Measurements from ENCODE around the gene ADAMTS18. TPM values are rescaled to one million over a fixed set of nuclear protein-coding genes. Genes with fewer than 3 reads are reported as not detected.

The ADAMTS18 gene
- total RNA-seq (not detected), polyA plus RNA-seq (not detected)

GRCh38 chr16:77434530-77435271 is at the start of gene ADAMTS18:
TSS of gene ADAMTS18 (minus strand) at chr16:77435034. CDS start at chr16:77434695, 339 bp downstream.
- H3K27ac Mint-ChIP-seq, result no peak within 1 kb of the TSS
- Histone ChIP-seq H3K27ac (ENCODE audit: low read depth, low read length) (no peak within 1 kb of the TSS), H3K4me3 (ENCODE audit: low read length in 2 of 2) (no peak within 1 kb of the TSS), H3K36me3 (ENCODE audit: insufficient read depth, low read length) (no peaks in the 10 kb centered on the region), H3K27me3 (ENCODE audit: insufficient read depth, low read length) (no peaks in the 10 kb centered on the region), H3K9me3 (ENCODE audit: control insufficient read depth in 1 of 2, low read length in 2 of 2) (no peaks in the 10 kb centered on the region), H3K4me1 (ENCODE audit: insufficient read depth, low read length) (no peaks in the 10 kb centered on the region)
- H3K9me3 Mint-ChIP-seq, result no peaks in the 10 kb centered on the region
- H3K27me3 Mint-ChIP-seq, result peaks cover 12 to 25% of the 10 kb centered on the region in 2 donors
- H3K4me1 Mint-ChIP-seq, result peaks cover 0 to 1% (median 0%) of the 10 kb centered on the region in 4 donors
- H3K4me3 Mint-ChIP-seq, result no peak within 1 kb of the TSS
- CTCF ChIA-PET (ENCODE audit: partially characterized antibody), result interaction anchor here (1.5 kb wide), 1 partner anchor 150 kb away, joined by 4 read pairs; no protein-coding TSS in a partner anchor
- DNase-seq, result no peak
- intact Hi-C loops (cut with micrococcal nuclease), result no loop called here
- POLR2A ChIA-PET (ENCODE audit: partially characterized antibody), result no interaction called here
- no peaks in the 10 kb centered on the region for H3K36me3 Mint-ChIP-seq

- CTCF ChIA-PET (ENCODE audit: partially characterized antibody), result no interaction called here
Measured at GRCh38 chr16:77480681-77481315, 46.0 kb upstream of the ADAMTS18 start.

GRCh38 chr16:77472262-77472661 is 37.4 kb upstream of the ADAMTS18 start:
- intact Hi-C loops (cut with micrococcal nuclease), result no loop called here
- H3K36me3 ChIP-seq (ENCODE audit: insufficient read depth, low read length), result no peaks in the 10 kb centered on the region

More at GRCh38 chr16:77480681-77481315, 46.0 kb upstream of the ADAMTS18 start:
- intact Hi-C loops (cut with micrococcal nuclease), result no loop called here
- POLR2A ChIA-PET (ENCODE audit: partially characterized antibody), result no interaction called here
- no peak overlapping the region for H3K27ac Mint-ChIP-seq
- no peak for DNase-seq
- H3K36me3 ChIP-seq (ENCODE audit: insufficient read depth, low read length), result no peaks in the 10 kb centered on the region
- H3K9me3 ChIP-seq (ENCODE audit: control insufficient read depth in 1 of 2, low read length in 2 of 2), result no peaks in the 10 kb centered on the region
- no peak overlapping the region for H3K4me3 ChIP-seq (ENCODE audit: low read length in 2 of 2)
- no peaks in the 10 kb centered on the region for H3K36me3 Mint-ChIP-seq
- H3K27ac ChIP-seq (ENCODE audit: low read depth, low read length), result no peak overlapping the region
- H3K27me3 Mint-ChIP-seq, result peaks cover 0 to 1% of the 10 kb centered on the region in 2 donors
- H3K27me3 ChIP-seq (ENCODE audit: insufficient read depth, low read length), result no peaks in the 10 kb centered on the region
- no peaks in the 10 kb centered on the region for H3K4me1 Mint-ChIP-seq
- H3K4me3 Mint-ChIP-seq, result no peak overlapping the region
- peaks cover 0 to 5% (median 0%) of the 10 kb centered on the region in 8 donors for H3K9me3 Mint-ChIP-seq
- H3K4me1 ChIP-seq (ENCODE audit: insufficient read depth, low read length), result no peaks in the 10 kb centered on the region

GRCh38 chr16:77470851-77471250 is 36.0 kb upstream of the ADAMTS18 start:
- intact Hi-C loops (cut with micrococcal nuclease), result no loop called here
- CTCF ChIA-PET (ENCODE audit: partially characterized antibody), result no interaction called here

More at GRCh38 chr16:77472262-77472661, 37.4 kb upstream of the ADAMTS18 start:
- DNase-seq, result no peak
- no peaks in the 10 kb centered on the region for H3K36me3 Mint-ChIP-seq
- Histone ChIP-seq H3K4me3 (ENCODE audit: low read length in 2 of 2) (no peak overlapping the region), H3K27me3 (ENCODE audit: insufficient read depth, low read length) (no peaks in the 10 kb centered on the region), H3K4me1 (ENCODE audit: insufficient read depth, low read length) (no peaks in the 10 kb centered on the region), H3K9me3 (ENCODE audit: control insufficient read depth in 1 of 2, low read length in 2 of 2) (no peaks in the 10 kb centered on the region), H3K27ac (ENCODE audit: low read depth, low read length) (no peak overlapping the region)
- no peak overlapping the region for H3K27ac Mint-ChIP-seq
- H3K27me3 Mint-ChIP-seq, result peaks cover 4 to 6% of the 10 kb centered on the region in 2 donors
- no peaks in the 10 kb centered on the region for H3K4me1 Mint-ChIP-seq
- H3K9me3 Mint-ChIP-seq, result peaks cover 0 to 3% (median 0%) of the 10 kb centered on the region in 8 donors
- H3K4me3 Mint-ChIP-seq, result no peak overlapping the region
- ChIA-PET POLR2A (ENCODE audit: partially characterized antibody) (no interaction called here), CTCF (ENCODE audit: partially characterized antibody) (no interaction called here)

GRCh38 chr16:77469634-77470033 is 34.8 kb upstream of the ADAMTS18 start:
- POLR2A ChIA-PET (ENCODE audit: partially characterized antibody), result no interaction called here
- no peak overlapping the region for H3K4me3 ChIP-seq (ENCODE audit: low read length in 2 of 2)
- no peak overlapping the region for H3K27ac ChIP-seq (ENCODE audit: low read depth, low read length)
- H3K4me1 ChIP-seq (ENCODE audit: insufficient read depth, low read length), result no peaks in the 10 kb centered on the region
- Mint-ChIP-seq H3K27me3 (peaks cover 4 to 6% of the 10 kb centered on the region in 2 donors), H3K9me3 (peaks cover 0 to 3% (median 0%) of the 10 kb centered on the region in 8 donors), H3K27ac (no peak overlapping the region), H3K4me3 (no peak overlapping the region), H3K36me3 (no peaks in the 10 kb centered on the region), H3K4me1 (no peaks in the 10 kb centered on the region)
- no peaks in the 10 kb centered on the region for H3K9me3 ChIP-seq (ENCODE audit: control insufficient read depth in 1 of 2, low read length in 2 of 2)
- intact Hi-C loops (cut with micrococcal nuclease), result no loop called here
- no peak for DNase-seq
- CTCF ChIA-PET (ENCODE audit: partially characterized antibody), result no interaction called here
- H3K27me3 ChIP-seq (ENCODE audit: insufficient read depth, low read length), result no peaks in the 10 kb centered on the region
- H3K36me3 ChIP-seq (ENCODE audit: insufficient read depth, low read length), result no peaks in the 10 kb centered on the region

More at GRCh38 chr16:77470851-77471250, 36.0 kb upstream of the ADAMTS18 start:
- POLR2A ChIA-PET (ENCODE audit: partially characterized antibody), result no interaction called here
- Histone ChIP-seq H3K27ac (ENCODE audit: low read depth, low read length) (no peak overlapping the region), H3K27me3 (ENCODE audit: insufficient read depth, low read length) (no peaks in the 10 kb centered on the region), H3K9me3 (ENCODE audit: control insufficient read depth in 1 of 2, low read length in 2 of 2) (no peaks in the 10 kb centered on the region), H3K4me1 (ENCODE audit: insufficient read depth, low read length) (no peaks in the 10 kb centered on the region), H3K4me3 (ENCODE audit: low read length in 2 of 2) (no peak overlapping the region), H3K36me3 (ENCODE audit: insufficient read depth, low read length) (no peaks in the 10 kb centered on the region)
- Mint-ChIP-seq H3K4me3 (no peak overlapping the region), H3K27ac (no peak overlapping the region), H3K36me3 (no peaks in the 10 kb centered on the region), H3K4me1 (no peaks in the 10 kb centered on the region), H3K9me3 (peaks cover 0 to 3% (median 0%) of the 10 kb centered on the region in 8 donors), H3K27me3 (peaks cover 4 to 6% of the 10 kb centered on the region in 2 donors)
- DNase-seq, result no peak

- Mint-ChIP-seq H3K9me3 (peaks cover 0 to 3% (median 0%) of the 10 kb centered on the region in 8 donors), H3K27me3 (peaks cover 4 to 6% of the 10 kb centered on the region in 2 donors), H3K4me3 (no peak overlapping the region), H3K4me1 (no peaks in the 10 kb centered on the region), H3K36me3 (no peaks in the 10 kb centered on the region), H3K27ac (no peak overlapping the region)
- H3K4me1 ChIP-seq (ENCODE audit: insufficient read depth, low read length), result no peaks in the 10 kb centered on the region
- intact Hi-C loops (cut with micrococcal nuclease), result no loop called here
- DNase-seq, result no peak
- no peaks in the 10 kb centered on the region for H3K36me3 ChIP-seq (ENCODE audit: insufficient read depth, low read length)
- no peak overlapping the region for H3K4me3 ChIP-seq (ENCODE audit: low read length in 2 of 2)
- ChIA-PET CTCF (ENCODE audit: partially characterized antibody) (no interaction called here), POLR2A (ENCODE audit: partially characterized antibody) (no interaction called here)
- H3K27me3 ChIP-seq (ENCODE audit: insufficient read depth, low read length), result no peaks in the 10 kb centered on the region
- no peak overlapping the region for H3K27ac ChIP-seq (ENCODE audit: low read depth, low read length)
- H3K9me3 ChIP-seq (ENCODE audit: control insufficient read depth in 1 of 2, low read length in 2 of 2), result no peaks in the 10 kb centered on the region
Measured at GRCh38 chr16:77468831-77469230, 34.0 kb upstream of the ADAMTS18 start.

- Mint-ChIP-seq H3K9me3 (peaks cover 0 to 3% (median 0%) of the 10 kb centered on the region in 8 donors), H3K4me1 (no peaks in the 10 kb centered on the region), H3K27ac (no peak overlapping the region), H3K36me3 (no peaks in the 10 kb centered on the region), H3K4me3 (no peak overlapping the region), H3K27me3 (peaks cover 1 to 6% of the 10 kb centered on the region in 2 donors)
- Histone ChIP-seq H3K36me3 (ENCODE audit: insufficient read depth, low read length) (no peaks in the 10 kb centered on the region), H3K27ac (ENCODE audit: low read depth, low read length) (no peak overlapping the region), H3K4me1 (ENCODE audit: insufficient read depth, low read length) (no peaks in the 10 kb centered on the region), H3K4me3 (ENCODE audit: low read length in 2 of 2) (no peak overlapping the region), H3K9me3 (ENCODE audit: control insufficient read depth in 1 of 2, low read length in 2 of 2) (no peaks in the 10 kb centered on the region), H3K27me3 (ENCODE audit: insufficient read depth, low read length) (no peaks in the 10 kb centered on the region)
- intact Hi-C loops (cut with micrococcal nuclease), result no loop called here
- DNase-seq, result no peak
- ChIA-PET POLR2A (ENCODE audit: partially characterized antibody) (no interaction called here), CTCF (ENCODE audit: partially characterized antibody) (no interaction called here)
Measured at GRCh38 chr16:77467821-77468335, 33.0 kb upstream of the ADAMTS18 start.
